GM23338 (cell line): Measurements from ENCODE around the gene TBC1D3B. TPM values are rescaled to one million over a fixed set of nuclear protein-coding genes. Genes with fewer than 3 reads are reported as not detected.

ENCODE experiments used
- ZNF462 ChIP-seq: fragments of 250-450 bp; sonication (Bioruptor Pico); IDR thresholded peaks from 2 replicates; pipeline ENCODE4 v1.5.0; 2020; ENCODE audit warnings: mild to moderate bottlenecking, moderate library complexity
- polyA plus RNA-seq: library from polyadenylated mRNA; unstranded; fragments of >200 nt; fragmentation: Nextera tagmentation; extraction: Ambion mirVana; gene quantifications from 2 replicates; pipeline ENCODE4 v1.2.1, GENCODE V29; 2016
- total RNA-seq: library from RNA; depleted of rRNA; stranded (reverse); fragments of >200 nt; shearing (Covaris generic); gene quantifications from 2 replicates; pipeline ENCODE4 v1.2.3, GENCODE V29; 2014; rRNA removed

The TBC1D3B gene
- total and polyA plus RNA-seq, 2 experiments from 2014 or later, result 0.95 to 1.3 TPM

DNA sequence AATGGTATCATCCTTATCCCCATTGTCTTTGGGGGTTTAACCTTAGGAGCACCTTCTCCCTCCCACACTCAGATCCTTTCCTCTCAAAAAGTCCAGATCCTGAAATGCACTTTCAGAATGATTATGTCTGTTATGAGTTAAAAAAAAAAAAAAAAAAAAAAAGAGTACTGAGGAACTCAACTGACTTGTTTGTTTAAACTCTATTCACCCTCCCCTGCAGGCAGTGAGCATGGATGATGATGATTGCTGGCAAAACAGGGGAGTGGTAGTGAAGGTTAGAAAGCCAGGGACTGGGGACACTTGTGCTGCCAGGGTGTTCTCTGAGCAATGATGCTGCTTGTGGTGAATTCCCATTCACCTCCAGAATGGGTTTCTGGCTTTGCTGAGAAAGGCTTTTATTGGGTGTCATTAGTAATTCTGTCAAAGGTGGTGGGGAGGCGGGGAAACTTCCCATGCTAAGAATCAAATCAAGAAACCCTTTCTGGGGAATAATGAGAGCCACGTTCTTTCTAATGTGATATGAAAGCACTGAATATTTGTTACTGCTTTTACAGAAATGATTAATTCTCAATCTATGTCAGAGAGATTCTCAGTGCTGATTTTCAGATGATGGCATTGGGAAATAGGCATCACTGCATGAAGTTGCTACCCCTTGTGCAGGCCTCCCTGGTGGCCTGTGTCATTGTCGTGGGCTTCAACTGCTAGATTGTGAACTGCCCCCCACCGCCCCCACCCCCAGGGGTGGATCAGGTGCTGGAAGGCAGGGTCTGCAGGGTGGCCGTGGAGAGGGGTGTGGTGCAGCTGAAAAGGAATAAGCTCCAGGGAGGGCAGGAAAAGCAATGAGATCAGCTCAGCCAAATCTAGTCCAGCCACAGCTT, 58.7 kb downstream of the TBC1D3B start (continued):
- TF ChIP-seq ZNF462 (CRISPR knock-in tag), result no peak

Other genes starting within 250 kb of the TBC1D3B start
- gene RDM1, start 245.9 kb downstream of the TBC1D3B start, total RNA-seq, result 3.9 and 5.2 TPM in 2 replicates
- gene RDM1, start 245.9 kb downstream of the TBC1D3B start, polyA plus RNA-seq, result 7.3 and 8.8 TPM in 2 replicates
- gene LYZL6, start 232.9 kb downstream of the TBC1D3B start, total RNA-seq, result not detected in 2 replicates
- gene LYZL6, start 232.9 kb downstream of the TBC1D3B start, polyA plus RNA-seq, result not detected in 2 replicates
- not detected in 2 replicates for gene CCL16, start 195.1 kb downstream of the TBC1D3B start, total RNA-seq
- gene CCL16, start 195.1 kb downstream of the TBC1D3B start, polyA plus RNA-seq, result not detected in 2 replicates
- not detected in 2 replicates for gene CCL14, start 189.9 kb downstream of the TBC1D3B start, total RNA-seq
- not detected in 2 replicates for gene CCL14, start 189.9 kb downstream of the TBC1D3B start, polyA plus RNA-seq
- gene CCL15, start 175.1 kb downstream of the TBC1D3B start, total RNA-seq, result not detected in 2 replicates
- not detected in 2 replicates for gene CCL15, start 175.1 kb downstream of the TBC1D3B start, polyA plus RNA-seq
- gene CCL23, start 158.7 kb downstream of the TBC1D3B start, total RNA-seq, result not detected in 2 replicates
- gene CCL23, start 158.7 kb downstream of the TBC1D3B start, polyA plus RNA-seq, result not detected in 2 replicates
- not detected in 2 replicates for gene CCL18, start 112.4 kb downstream of the TBC1D3B start, total RNA-seq
- gene CCL18, start 112.4 kb downstream of the TBC1D3B start, polyA plus RNA-seq, result not detected in 2 replicates
- not detected in 2 replicates for gene CCL3, start 86.5 kb downstream of the TBC1D3B start, total RNA-seq
- gene CCL3, start 86.5 kb downstream of the TBC1D3B start, polyA plus RNA-seq, result 0.40 TPM in 1 of 2 replicates, not detected in the other
- gene CCL4, start 72.8 kb downstream of the TBC1D3B start, total RNA-seq, result not detected in 2 replicates
- not detected in 2 replicates for gene CCL4, start 72.8 kb downstream of the TBC1D3B start, polyA plus RNA-seq
- not detected in 2 replicates for gene CCL3L1, start 20.1 kb upstream of the TBC1D3B start, total RNA-seq
- gene CCL3L1, start 20.1 kb upstream of the TBC1D3B start, polyA plus RNA-seq, result 0.59 and 0.70 TPM in 2 replicates
- gene CCL4L2, start 34.4 kb upstream of the TBC1D3B start, total RNA-seq, result not detected in 2 replicates
- gene CCL4L2, start 34.4 kb upstream of the TBC1D3B start, polyA plus RNA-seq, result not detected in 2 replicates
- 0.62 TPM in 1 of 2 replicates, not detected in the other for gene TBC1D3I, start 87.9 kb upstream of the TBC1D3B start, total RNA-seq
- 0.11 TPM in 1 of 2 replicates, not detected in the other for gene TBC1D3I, start 87.9 kb upstream of the TBC1D3B start, polyA plus RNA-seq
- not detected in 2 replicates for gene TBC1D3G, start 147.2 kb upstream of the TBC1D3B start, total RNA-seq
- gene TBC1D3G, start 147.2 kb upstream of the TBC1D3B start, polyA plus RNA-seq, result not detected in 2 replicates
- not detected in 2 replicates for gene TBC1D3H, start 211.8 kb upstream of the TBC1D3B start, total RNA-seq
- gene TBC1D3H, start 211.8 kb upstream of the TBC1D3B start, polyA plus RNA-seq, result not detected in 2 replicates